ENCODE results near the gene YY1. TPM values are rescaled to one million over a fixed set of nuclear protein-coding genes. Genes with fewer than 3 reads are reported as not detected.

Gene YY1
- total and polyA plus RNA-seq, 9 of the 15 experiments (the other 6 are each of a cell fraction or from before 2014, with no cell fraction given) = 20.8 to 74.2 (median 46.7) TPM

GRCh38 chr14:100238419-100239210, at the start of gene YY1 (continued):
- TF ChIP-seq ZNF740 (CRISPR knock-in tag; IDR thresholded peaks at IDR 0.05) = no peak
- TF ChIP-seq ZNF740 (tag; IDR thresholded peaks at IDR 0.05) = no peak
- TF ChIP-seq SRSF3 (IDR thresholded peaks at IDR 0.05; ENCODE audit: insufficient read depth, low read length) = no peak
- no peak for TF ChIP-seq ZNF696 (CRISPR knock-in tag; conservative IDR thresholded peaks at IDR 0.05)
- no peak for TF ChIP-seq ESRRB (CRISPR knock-in tag; IDR thresholded peaks at IDR 0.05; ENCODE audit: borderline replicate concordance)
- TF ChIP-seq, protein P1, sequence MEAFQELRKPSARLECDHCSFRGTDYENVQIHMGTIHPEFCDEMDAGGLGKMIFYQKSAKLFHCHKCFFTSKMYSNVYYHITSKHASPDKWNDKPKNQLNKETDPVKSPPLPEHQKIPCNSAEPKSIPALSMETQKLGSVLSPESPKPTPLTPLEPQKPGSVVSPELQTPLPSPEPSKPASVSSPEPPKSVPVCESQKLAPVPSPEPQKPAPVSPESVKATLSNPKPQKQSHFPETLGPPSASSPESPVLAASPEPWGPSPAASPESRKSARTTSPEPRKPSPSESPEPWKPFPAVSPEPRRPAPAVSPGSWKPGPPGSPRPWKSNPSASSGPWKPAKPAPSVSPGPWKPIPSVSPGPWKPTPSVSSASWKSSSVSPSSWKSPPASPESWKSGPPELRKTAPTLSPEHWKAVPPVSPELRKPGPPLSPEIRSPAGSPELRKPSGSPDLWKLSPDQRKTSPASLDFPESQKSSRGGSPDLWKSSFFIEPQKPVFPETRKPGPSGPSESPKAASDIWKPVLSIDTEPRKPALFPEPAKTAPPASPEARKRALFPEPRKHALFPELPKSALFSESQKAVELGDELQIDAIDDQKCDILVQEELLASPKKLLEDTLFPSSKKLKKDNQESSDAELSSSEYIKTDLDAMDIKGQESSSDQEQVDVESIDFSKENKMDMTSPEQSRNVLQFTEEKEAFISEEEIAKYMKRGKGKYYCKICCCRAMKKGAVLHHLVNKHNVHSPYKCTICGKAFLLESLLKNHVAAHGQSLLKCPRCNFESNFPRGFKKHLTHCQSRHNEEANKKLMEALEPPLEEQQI (IDR thresholded peaks at IDR 0.05) = no peak
- TF ChIP-seq MYNN (IDR thresholded peaks at IDR 0.05) = no peak
- TF ChIP-seq MYNN (CRISPR knock-in tag; IDR thresholded peaks at IDR 0.05) = no peak
- TF ChIP-seq ZNF395 (CRISPR knock-in tag; IDR thresholded peaks at IDR 0.05) = no peak
- TF ChIP-seq KDM5B (IDR thresholded peaks at IDR 0.05; ENCODE audit: insufficient replicate concordance, low read depth, low read length) = peak; percentile 56
- TF ChIP-seq ARID4B (CRISPR knock-in tag; IDR thresholded peaks at IDR 0.05) = no peak
- no peak for TF ChIP-seq FOXM1 (IDR thresholded peaks at IDR 0.05; ENCODE audit: low read depth)
- TF ChIP-seq FOXM1 (CRISPR knock-in tag; IDR thresholded peaks at IDR 0.05; ENCODE audit: low read depth) = no peak
- TF ChIP-seq MAZ (CRISPR knock-in tag; conservative IDR thresholded peaks at IDR 0.05 in 1 of 2, IDR thresholded peaks at IDR 0.05 in 1 of 2) = peak in 1 of 2 experiments; percentile 29; a peak in 1 of 4 replicates
- TF ChIP-seq ZNF146 (CRISPR knock-in tag; IDR thresholded peaks at IDR 0.05; ENCODE audit: unreplicated experiment) = no peak
- peak; percentile 80; the same call in 1 of the 2 replicates for TF ChIP-seq ATF7 (IDR thresholded peaks at IDR 0.05)
